BJ (cell line): Measurements from ENCODE around the gene AGPAT2. TPM values are rescaled to one million over a fixed set of nuclear protein-coding genes. Genes with fewer than 3 reads are reported as not detected.

Experiments used
- CTCF ChIA-PET: fragments of 350-600 bp; formaldehyde crosslinking; extraction: SDS; loops from one replicate; lab custom pipeline; 2021; ENCODE audit warnings: antibody characterized with exemption, inconsistent platforms; lab: Yijun Ruan, JAX
- POLR2A ChIA-PET: fragments of 300-600 bp; sonication (Branson Sonifier 250); formaldehyde crosslinking; extraction: SDS; loops from one replicate; lab custom pipeline; 2021; ENCODE audit warnings: antibody characterized with exemption; lab: Charles Lee
- DNase-seq: peaks from one replicate; pipeline ENCODE4 v3.0.0-alpha.2; 2011; ENCODE audit warnings: low read depth
- H3K27me3 ChIP-seq: 2 replicates; pipeline ENCODE4 v1.6.0; 2011; ENCODE audit warnings: low read length; ENCODE audit not compliant: control insufficient read depth, insufficient read depth
- H3K36me3 ChIP-seq: 2 replicates; pipeline ENCODE4 v1.5.1; 2011; ENCODE audit warnings: low read length; ENCODE audit not compliant: control insufficient read depth, insufficient read depth
- H3K4me3 ChIP-seq: 2 replicates; pipeline ENCODE4 v1.5.1; 2011; ENCODE audit warnings: low read depth, mild to moderate bottlenecking, control low read depth, low read length
- polyA plus RNA-seq: library from polyadenylated mRNA; depleted of rRNA; stranded (reverse); fragments of >200 nt; gene quantifications from 2 replicates; pipeline ENCODE4 v1.2.3, GENCODE V29; 2011
- TF ChIP-seq, protein P1 (sequence below): IDR thresholded peaks from 2 replicates; pipeline ENCODE4 v1.5.1; 2011; ENCODE audit warnings: low read depth, mild to moderate bottlenecking, control low read depth, inconsistent platforms, low read length, moderate library complexity; ENCODE audit not compliant: insufficient read depth

AGPAT2 gene
- polyA plus RNA-seq, 1 experiment = 68.3 TPM

DNA sequence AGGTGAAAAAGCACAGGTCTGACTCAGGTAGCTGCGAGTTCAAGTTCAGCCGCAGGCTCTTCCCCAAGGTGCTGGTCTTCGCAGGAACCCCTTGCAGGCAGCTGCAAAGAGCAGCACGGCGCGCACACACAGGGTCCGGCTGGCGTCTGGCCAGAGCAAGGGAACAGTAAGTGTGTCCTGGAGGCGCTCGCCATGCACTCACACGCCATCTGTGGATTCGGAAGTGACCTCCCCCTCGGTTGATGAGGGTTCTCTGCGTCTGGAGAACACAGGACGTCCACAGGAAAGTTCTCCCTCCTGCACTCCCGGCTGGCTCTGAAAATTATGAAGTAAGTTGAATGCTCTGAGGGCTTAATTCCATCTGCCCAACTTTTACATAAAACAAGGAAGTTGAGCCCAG lies 38.5 kb downstream of the AGPAT2 start:
- ChIA-PET CTCF (interaction anchor here (3.1 kb wide), 1 partner anchor 164 kb away, joined by 16 read pairs; no protein-coding TSS in a partner anchor), POLR2A (no interaction called here)
- Histone ChIP-seq H3K27me3 (peaks cover 4% of the 10 kb centered on the region; the same call in 1 of the 2 replicates), H3K36me3 (no peaks in the 10 kb centered on the region), H3K4me3 (no peak overlapping the region)
- no peak for DNase-seq
- TF ChIP-seq, protein P1, sequence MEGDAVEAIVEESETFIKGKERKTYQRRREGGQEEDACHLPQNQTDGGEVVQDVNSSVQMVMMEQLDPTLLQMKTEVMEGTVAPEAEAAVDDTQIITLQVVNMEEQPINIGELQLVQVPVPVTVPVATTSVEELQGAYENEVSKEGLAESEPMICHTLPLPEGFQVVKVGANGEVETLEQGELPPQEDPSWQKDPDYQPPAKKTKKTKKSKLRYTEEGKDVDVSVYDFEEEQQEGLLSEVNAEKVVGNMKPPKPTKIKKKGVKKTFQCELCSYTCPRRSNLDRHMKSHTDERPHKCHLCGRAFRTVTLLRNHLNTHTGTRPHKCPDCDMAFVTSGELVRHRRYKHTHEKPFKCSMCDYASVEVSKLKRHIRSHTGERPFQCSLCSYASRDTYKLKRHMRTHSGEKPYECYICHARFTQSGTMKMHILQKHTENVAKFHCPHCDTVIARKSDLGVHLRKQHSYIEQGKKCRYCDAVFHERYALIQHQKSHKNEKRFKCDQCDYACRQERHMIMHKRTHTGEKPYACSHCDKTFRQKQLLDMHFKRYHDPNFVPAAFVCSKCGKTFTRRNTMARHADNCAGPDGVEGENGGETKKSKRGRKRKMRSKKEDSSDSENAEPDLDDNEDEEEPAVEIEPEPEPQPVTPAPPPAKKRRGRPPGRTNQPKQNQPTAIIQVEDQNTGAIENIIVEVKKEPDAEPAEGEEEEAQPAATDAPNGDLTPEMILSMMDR = no peak

DNA sequence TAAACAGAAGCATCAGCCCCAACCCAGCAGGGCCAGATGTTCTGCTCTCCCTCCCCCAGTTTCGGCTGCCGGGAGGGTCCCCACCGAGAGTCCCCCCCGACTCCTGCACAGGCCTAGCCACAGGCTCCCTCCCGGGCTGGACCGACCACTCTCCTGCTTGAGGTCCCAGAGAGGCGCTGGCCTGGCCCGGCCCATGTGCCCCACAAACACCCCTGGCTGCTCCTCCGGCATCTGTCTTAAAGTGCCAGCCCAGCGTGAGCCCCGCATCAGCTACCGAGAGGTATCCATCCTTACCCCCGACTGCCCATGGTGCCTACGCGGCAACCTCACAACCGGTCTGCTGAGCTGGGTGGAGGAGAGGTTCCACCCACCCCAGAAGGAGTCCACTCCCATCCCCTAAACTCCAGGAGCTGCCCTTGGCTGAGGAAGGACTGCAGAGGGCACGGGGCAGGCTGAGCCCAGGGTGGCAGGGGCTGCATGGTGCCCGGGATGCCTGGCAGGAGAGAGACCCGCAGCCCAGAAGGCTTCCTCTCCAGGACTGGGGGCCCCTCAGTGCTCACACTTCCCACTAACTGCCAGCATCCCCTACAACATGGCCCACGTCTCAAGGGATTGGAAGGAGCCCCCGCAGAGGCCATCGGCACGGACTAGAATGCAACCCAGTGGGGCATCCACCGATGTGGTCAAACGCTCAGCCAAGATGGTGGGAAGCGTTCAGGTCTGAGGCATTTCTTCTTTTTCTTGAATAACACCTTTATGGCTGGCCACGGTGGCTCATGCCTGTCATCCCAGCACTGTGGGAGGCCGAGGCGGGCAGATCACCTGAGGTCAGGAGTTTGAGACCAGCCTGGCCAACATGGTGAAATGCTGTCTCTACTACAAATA lies 40.2 kb downstream of the AGPAT2 start:
- H3K36me3 ChIP-seq = no peaks in the 10 kb centered on the region
- peaks cover 10% of the 10 kb centered on the region for H3K27me3 ChIP-seq
- DNase-seq = no peak
- no peak overlapping the region for H3K4me3 ChIP-seq
- ChIA-PET POLR2A (no interaction called here), CTCF (interaction anchor here (1.0 to 3.1 kb wide), 2 partner anchors 17 to 162 kb away, joined by 3 to 16 read pairs; no protein-coding TSS in a partner anchor)
- TF ChIP-seq, protein P1 = no peak

DNA sequence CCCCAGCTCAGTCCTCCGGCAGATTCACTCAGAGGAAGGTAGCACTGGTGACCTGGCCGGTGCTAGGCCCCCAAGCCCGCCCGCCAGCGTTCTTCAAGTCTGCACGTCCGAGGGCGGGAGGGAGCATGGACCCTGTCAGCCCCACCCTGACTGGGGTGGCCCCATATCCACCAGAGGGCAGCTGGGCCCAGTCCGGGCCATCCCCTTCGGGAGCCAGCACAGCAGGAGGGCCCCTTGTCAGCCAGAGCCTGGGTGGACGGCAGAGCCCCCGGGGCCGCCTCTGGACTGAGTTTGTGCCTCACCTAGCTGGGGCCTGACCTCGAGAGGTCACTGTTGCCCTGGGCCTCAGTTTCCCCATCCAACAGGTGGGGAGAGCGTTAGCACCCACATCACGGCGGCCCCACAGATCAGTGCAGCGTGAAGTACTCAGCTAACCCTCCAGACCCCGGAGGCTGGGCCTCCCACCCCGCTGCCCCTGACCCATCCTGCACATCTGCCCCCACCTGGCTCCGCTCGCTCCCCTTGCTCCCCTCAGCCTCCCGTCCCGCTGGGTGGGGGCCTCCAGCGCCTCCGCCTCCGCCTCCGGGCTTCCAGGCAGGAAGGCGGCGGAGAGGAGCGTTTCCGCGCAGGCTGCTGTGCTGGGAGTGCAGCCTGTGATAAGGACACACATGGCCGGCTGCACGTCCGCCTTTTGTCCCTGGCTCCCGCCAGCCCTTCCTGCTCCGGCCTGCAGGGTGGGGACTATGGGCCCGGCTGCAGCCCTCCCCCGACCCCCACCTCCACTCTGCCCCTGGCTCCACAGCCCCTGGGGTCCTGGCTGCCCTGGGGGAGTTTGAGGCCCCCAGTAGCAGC lies 41.1 kb downstream of the AGPAT2 start:
- DNase-seq = no peak
- ChIA-PET CTCF (interaction anchor here (1.1 to 3.1 kb wide), 3 partner anchors 11 to 161 kb away, joined by 5 to 16 read pairs (median 7); no protein-coding TSS in a partner anchor), POLR2A (no interaction called here)

DNA sequence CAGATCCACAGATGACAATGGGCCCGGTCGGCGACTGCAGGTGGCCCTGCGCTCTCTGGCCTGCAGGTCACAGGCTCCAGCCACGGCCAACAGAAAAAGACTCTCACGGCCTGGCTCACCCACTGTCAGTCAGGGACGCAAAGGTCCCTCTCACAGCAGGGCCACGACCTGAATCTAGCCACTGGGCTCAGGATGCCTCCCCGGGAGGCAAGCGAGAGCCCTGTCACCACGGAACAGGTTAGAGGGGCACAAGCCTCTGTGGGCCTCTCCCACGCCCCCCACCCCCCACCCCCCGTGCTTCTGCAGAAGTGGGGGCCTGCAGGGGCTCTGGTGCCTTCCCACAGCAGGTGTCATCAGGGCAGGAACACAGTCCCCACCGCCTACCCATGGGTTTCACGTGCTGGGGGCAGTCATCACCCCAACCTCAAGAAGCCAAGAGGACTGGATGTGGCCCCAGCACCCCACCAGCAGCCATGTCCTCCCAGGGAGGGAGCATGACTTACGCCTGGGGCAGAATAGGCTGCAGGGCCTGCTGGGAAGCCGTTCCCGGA lies 41.8 kb downstream of the AGPAT2 start:
- POLR2A ChIA-PET = no interaction called here

More for the DNA sequence above, 41.1 kb downstream of the AGPAT2 start:
- Histone ChIP-seq H3K27me3 (peaks cover 13% of the 10 kb centered on the region), H3K36me3 (no peaks in the 10 kb centered on the region), H3K4me3 (no peak overlapping the region)
- TF ChIP-seq, protein P1 = no peak

More for the DNA sequence above, 41.8 kb downstream of the AGPAT2 start:
- TF ChIP-seq, protein P1 = no peak
- DNase-seq = no peak
- CTCF ChIA-PET = interaction anchor here (0.5 to 3.1 kb wide), 7 partner anchors 12 to 160 kb away, joined by 4 to 16 read pairs (median 7); no protein-coding TSS in a partner anchor
- Histone ChIP-seq H3K36me3 (no peaks in the 10 kb centered on the region), H3K4me3 (no peak overlapping the region), H3K27me3 (peaks cover 18% of the 10 kb centered on the region)
